ENCODE results near the gene ABL1.
A peak's percentile ranks its signal among the peaks of the same experiment; 100 is the strongest.

Gene ABL1

DNA sequence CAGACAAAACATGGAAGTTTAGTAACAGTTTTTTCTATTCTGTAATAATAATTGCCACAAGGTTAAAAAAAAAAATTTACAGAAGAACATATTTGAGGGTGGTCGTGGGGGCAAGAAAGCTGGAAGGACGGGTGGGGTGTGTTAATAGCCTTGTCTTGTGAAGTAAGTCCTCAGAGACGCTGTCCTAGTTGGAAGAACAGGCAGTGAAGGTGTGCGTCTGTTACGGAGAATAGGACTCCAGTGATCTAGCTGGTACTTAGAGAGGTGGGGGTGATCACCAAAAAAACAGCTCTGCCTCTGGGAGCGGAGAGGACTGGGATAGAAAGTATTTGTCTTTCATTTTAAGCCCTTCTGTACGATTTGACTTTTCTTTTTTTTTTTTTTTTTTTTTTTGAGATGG lies 17.7 kb downstream of the ABL1 start:
- DNase-seq, result no peak

GRCh38 chr9:130854092-130854491 lies 19.0 kb downstream of the ABL1 start:
- no peak for DNase-seq

DNA sequence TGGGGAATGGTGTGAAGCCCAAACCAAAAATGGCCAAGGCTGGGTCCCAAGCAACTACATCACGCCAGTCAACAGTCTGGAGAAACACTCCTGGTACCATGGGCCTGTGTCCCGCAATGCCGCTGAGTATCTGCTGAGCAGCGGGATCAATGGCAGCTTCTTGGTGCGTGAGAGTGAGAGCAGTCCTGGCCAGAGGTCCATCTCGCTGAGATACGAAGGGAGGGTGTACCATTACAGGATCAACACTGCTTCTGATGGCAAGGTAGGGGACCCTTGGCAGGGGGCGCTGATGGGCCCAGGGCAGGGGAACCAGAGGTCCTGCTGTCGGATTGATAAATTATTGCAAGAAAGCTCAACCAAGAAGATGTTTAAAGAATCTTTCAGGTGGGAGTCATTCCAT lies 19.8 kb downstream of the ABL1 start:
- DNase-seq, result no peak

DNA sequence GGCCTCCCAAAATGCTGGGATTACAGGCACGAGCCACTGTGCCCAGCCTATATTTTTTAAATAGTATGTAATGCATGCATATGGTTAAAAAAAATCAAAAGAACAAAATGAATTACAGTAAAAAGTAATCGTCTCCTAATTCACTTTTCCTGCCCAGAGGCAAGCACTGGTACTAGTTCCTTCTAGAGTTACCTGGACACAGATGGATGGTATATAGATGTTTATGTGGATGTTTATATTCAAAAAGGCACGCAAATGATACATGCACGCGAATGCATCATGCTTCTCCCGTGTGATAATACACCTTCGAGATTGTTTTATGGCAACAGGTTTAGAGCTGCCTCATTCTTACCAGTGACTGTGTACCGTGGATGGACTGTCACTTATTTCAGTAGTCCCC lies 21.4 kb downstream of the ABL1 start:
- DNase-seq, result no peak

GRCh38 chr9:130857864-130858738 lies 23.0 kb downstream of the ABL1 start:
- DNase-seq, result no peak

GRCh38 chr9:130858739-130859705 lies 24.0 kb downstream of the ABL1 start:
- DNase-seq, result no peak

GRCh38 chr9:130860458-130861316 lies 25.6 kb downstream of the ABL1 start:
- no peak for DNase-seq

DNA sequence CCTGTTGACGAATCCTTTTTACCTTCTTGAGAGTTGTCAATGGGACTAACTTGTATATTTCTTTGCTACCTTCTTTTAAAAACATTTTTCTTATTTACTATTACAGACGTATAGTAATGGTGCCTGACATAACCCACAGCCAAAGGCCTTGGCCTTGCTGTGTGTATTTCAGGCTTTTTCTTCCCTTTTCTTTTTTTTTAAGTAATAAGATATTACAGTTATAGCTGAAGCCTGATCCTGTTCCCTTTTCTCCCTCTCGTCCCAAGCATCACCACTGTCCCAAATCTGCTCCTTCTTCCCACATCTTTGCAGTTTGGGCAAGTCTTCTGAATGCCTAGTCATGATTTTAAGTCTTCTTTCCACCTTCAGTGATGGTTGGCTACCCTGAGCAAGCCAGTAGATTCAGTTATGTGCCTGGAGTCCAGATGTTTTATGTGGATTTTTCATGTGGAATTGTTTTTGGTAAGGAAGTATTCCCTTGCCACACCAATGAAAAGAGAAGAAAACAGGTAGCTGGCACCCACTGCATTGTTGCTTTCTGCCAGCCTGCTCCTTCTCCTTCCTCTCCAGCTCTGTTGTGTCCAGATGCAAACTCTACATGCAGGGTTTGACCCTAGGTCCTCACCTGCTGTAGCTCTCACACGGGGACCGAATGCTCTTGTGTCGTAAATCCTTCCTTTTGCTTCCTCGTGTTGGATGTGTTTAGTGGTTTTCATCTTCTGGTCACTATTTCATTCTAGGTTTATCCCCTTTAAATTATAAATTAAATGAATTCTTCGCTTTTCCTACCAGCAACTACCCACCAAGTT lies 26.5 kb downstream of the ABL1 start:
- no peak for DNase-seq

DNA sequence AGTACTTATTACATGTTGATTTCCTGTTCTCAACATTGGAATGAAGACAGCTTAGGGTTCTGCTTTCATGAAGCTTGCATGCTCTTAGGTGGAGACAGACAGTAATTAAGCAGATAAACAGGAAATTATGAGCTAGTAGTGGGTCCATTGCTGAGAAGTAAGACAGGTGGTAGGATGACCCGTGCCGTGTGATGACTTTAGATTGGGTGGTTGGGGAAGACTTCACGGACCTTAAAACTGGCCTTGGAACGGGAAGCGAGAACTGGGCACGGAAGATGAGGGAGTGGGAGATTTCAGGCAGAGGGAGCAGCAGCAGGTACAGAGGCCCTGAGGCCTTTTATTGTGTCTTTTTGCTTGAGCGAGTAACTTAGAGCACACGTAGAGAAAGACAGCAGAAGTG lies 27.2 kb downstream of the ABL1 start:
- no peak for DNase-seq

GRCh38 chr9:130862747-130863146 lies 27.7 kb downstream of the ABL1 start:
- no peak for DNase-seq

- DNase-seq, result no peak
Measured at GRCh38 chr9:130864541-130864940, 29.5 kb downstream of the ABL1 start.

GRCh38 chr9:130865921-130866320 lies 30.9 kb downstream of the ABL1 start:
- no peak for DNase-seq

DNA sequence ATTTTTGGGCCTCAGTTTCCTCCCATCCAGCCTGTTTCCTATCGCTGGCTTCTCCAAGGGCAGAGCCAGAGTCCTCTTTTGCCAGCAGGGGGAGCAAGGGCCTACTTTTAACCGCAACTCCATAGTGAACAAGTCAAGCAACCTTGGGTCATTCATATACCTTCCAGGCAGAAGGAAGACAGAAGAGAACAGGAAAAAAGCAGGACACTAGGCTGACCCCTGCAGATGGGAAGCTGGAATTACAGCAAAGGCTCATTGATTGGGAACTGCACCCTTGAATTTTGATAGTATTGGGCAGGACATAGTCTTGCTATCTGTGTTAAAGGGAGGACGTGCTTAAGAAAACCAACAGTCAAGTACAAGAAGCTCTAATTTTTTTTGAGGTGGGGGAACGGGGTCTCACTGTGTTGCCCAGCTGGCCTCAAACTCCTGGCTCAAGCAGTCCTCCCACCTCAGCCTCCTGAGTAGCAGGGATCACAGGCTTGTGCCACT lies 31.5 kb downstream of the ABL1 start:
- DNase-seq, result peak; percentile 53

DNA sequence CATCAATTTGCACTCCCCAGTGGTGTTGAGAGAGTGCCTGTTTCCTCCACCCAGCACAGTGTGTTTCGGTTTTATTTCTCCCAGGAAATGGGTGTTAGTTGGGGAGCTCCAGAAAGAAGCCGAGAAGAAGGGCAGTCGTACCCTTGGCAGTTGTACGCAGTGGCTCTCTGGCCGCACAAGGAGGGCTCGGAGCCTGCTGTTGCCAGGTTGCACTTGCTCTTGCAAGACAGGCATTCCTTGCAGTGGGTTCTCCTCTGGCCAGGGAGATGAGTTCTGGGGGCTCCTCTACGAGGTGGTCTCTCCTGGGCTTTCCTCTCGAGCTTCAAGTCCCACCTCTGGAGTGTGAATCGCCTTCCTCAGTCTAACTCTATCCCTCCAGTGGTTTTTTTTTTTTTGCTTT lies 32.5 kb downstream of the ABL1 start:
- DNase-seq, result no peak

- DNase-seq, result no peak
Measured at GRCh38 chr9:130868230-130868629, 33.2 kb downstream of the ABL1 start.

DNA sequence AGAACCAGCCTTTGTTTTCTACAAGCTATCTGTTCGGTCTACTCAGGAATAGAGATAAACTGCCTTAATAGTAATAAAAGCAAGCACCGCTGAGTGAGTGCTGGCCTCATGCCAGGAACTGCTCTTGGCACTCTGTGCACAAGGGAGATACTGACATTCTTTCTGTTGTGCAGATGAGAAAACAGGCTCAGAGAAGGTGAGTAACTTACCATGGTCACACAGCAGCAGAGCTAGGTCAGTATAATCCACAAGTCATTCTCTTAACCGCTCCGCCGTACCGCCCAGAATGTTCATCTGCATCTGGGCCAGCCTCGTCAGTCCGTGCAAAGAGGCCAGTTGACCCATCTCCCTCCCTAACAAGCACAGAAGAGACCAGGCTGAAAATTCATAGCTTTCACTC lies 34.2 kb downstream of the ABL1 start:
- DNase-seq, result no peak

- DNase-seq, result no peak
Measured at GRCh38 chr9:130870491-130871381, 35.7 kb downstream of the ABL1 start.

- DNase-seq, result no peak
Measured at GRCh38 chr9:130871395-130872062, 36.5 kb downstream of the ABL1 start.

DNA sequence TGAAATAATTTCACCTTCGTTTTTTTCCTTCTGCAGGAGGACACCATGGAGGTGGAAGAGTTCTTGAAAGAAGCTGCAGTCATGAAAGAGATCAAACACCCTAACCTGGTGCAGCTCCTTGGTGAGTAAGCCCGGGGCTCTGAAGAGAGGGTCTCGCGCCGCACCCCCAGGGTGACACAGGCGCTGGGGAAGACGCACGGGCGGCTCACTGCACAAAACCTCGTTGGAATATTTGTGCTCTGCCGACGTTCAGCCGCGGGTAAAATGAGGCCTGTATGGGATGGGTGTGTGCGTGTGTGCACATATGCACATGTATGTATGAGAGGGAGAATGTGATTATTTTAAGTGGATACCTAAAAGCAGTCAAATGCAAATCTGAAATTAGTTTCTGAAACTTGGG lies 37.0 kb downstream of the ABL1 start:
- DNase-seq, result no peak

- no peak for DNase-seq
Measured at GRCh38 chr9:130872508-130872907, 37.5 kb downstream of the ABL1 start.

All from CD4-positive, alpha-beta T cell treated with Interleukin-21 for 1 hour (primary cell).